CD4-positive, alpha-beta memory T cell (primary cell): ENCODE measurements around the gene ATP6V1B1. TPM values are rescaled to one million over a fixed set of nuclear protein-coding genes. Genes with fewer than 3 reads are reported as not detected.

Experiments
- CTCF ChIA-PET: fragments of 350-600 bp; sonication (Branson Sonifier 250); formaldehyde crosslinking; loops from one replicate; lab custom pipeline; 2021; ENCODE audit warnings: inconsistent platforms; ENCODE audit not compliant: partially characterized antibody; lab: Charles Lee
- POLR2A ChIA-PET: fragments of 350-600 bp; sonication (Branson Sonifier 250); formaldehyde crosslinking; loops from one replicate; lab custom pipeline; 2021; ENCODE audit not compliant: partially characterized antibody; lab: Charles Lee
- DNase-seq, 5 donors: peaks; one replicate each; pipeline versions ENCODE4 v3.0.0 to v3.0.0-alpha.2; 2020 to 2022; ENCODE audit warnings: mixed read lengths in 1 of 5
- H3K27ac ChIP-seq: one replicate; pipeline ENCODE4 v1.7.0; 2013; ENCODE audit warnings: low read depth, low read length
- H3K27me3 ChIP-seq: 2 replicates; pipeline ENCODE4 v1.7.0; 2013; ENCODE audit warnings: mild to moderate bottlenecking, low read length, moderate library complexity; ENCODE audit not compliant: insufficient read depth
- H3K36me3 ChIP-seq: 2 replicates; pipeline ENCODE4 v1.7.0; 2013; ENCODE audit warnings: mild to moderate bottlenecking, low read length, moderate library complexity; ENCODE audit not compliant: insufficient read depth
- H3K4me1 ChIP-seq: 2 replicates; pipeline ENCODE4 v1.7.0; 2013; ENCODE audit warnings: mild to moderate bottlenecking, low read length, moderate library complexity; ENCODE audit not compliant: insufficient read depth
- H3K4me3 ChIP-seq, 2 donors: one replicate each; pipeline ENCODE4 v1.7.0; 2013; ENCODE audit warnings: low read length in 2 of 2, mild to moderate bottlenecking in 1 of 2
- H3K9me3 ChIP-seq, 2 donors: one replicate each; pipeline ENCODE4 v1.7.0; 2013; ENCODE audit warnings: low read length in 2 of 2, control low read depth in 1 of 2; ENCODE audit not compliant: control insufficient read depth in 1 of 2
- H3K27ac Mint-ChIP-seq, 7 donors: one replicate each; pipeline ENCODE4 v1.8.0; 2020 to 2021; ENCODE audit warnings: mixed read lengths in 7 of 7, mild to moderate bottlenecking in 6 of 7, inconsistent platforms in 3 of 7, moderate library complexity in 3 of 7
- H3K27me3 Mint-ChIP-seq, 2 donors: one replicate each; pipeline ENCODE4 v1.8.0; 2020 to 2021; ENCODE audit warnings: mixed read lengths in 2 of 2
- H3K36me3 Mint-ChIP-seq, 2 donors: one replicate each; pipeline ENCODE4 v1.8.0; 2020 to 2021; ENCODE audit warnings: mixed read lengths in 2 of 2, inconsistent platforms in 1 of 2, mild to moderate bottlenecking in 1 of 2
- H3K4me1 Mint-ChIP-seq, 4 donors: one replicate each; pipeline ENCODE4 v1.8.0; 2020 to 2021; ENCODE audit warnings: mixed read lengths in 4 of 4, mild to moderate bottlenecking in 1 of 4
- H3K4me3 Mint-ChIP-seq, 8 donors: one replicate each; pipeline ENCODE4 v1.8.0; 2020 to 2021; ENCODE audit warnings: mixed read lengths in 8 of 8, mild to moderate bottlenecking in 7 of 8, moderate library complexity in 6 of 8, inconsistent platforms in 3 of 8
- H3K9me3 Mint-ChIP-seq, 8 donors: one replicate each; pipeline ENCODE4 v1.8.0; 2020 to 2021; ENCODE audit warnings: mixed read lengths in 8 of 8, mild to moderate bottlenecking in 5 of 8, inconsistent platforms in 3 of 8, moderate library complexity in 1 of 8
- intact Hi-C: fragments of 100-400 bp; cut with micrococcal nuclease; formaldehyde crosslinking; loops from one replicate; pipeline ENCODE4 v1.15.1; 2023
- polyA plus RNA-seq, 2 donors: library from polyadenylated mRNA; unstranded; fragments of 300-500 nt; fragmentation: Illumina TruSeq; gene quantifications; one replicate each; pipeline ENCODE4 v1.2.3, GENCODE V29; 2021
- total RNA-seq, 2 experiments: library from RNA; stranded (reverse); gene quantifications; one replicate each; pipeline ENCODE4 v1.2.3, GENCODE V29; 2021

Gene ATP6V1B1
- total and polyA plus RNA-seq, 4 experiments from 2014 or later, result not detected

- DNase-seq, result no peak
- no peaks in the 10 kb centered on the region for H3K9me3 Mint-ChIP-seq
- peaks cover 3 to 8% of the 10 kb centered on the region in 2 donors for H3K27me3 Mint-ChIP-seq
- POLR2A ChIA-PET, result interaction anchor here (1.3 kb wide), 1 partner anchor 64 kb away, joined by 5 read pairs; the partner anchor contains the start of gene NAGK
- H3K36me3 Mint-ChIP-seq, result no peaks in the 10 kb centered on the region
- H3K4me1 ChIP-seq, result peaks cover 14% of the 10 kb centered on the region
- H3K36me3 ChIP-seq, result no peaks in the 10 kb centered on the region
- CTCF ChIA-PET, result interaction anchor here (1.1 to 6.2 kb wide), 2 partner anchors 19 to 38 kb away, joined by 3 to 75 read pairs; no protein-coding TSS in a partner anchor
- H3K9me3 ChIP-seq, result no peaks in the 10 kb centered on the region
- peak overlapping the region in 1 of 7 donors; percentile 24 for H3K27ac Mint-ChIP-seq
- no peak overlapping the region for H3K4me3 Mint-ChIP-seq
- no peak overlapping the region for H3K4me3 ChIP-seq
- H3K27ac ChIP-seq, result no peak overlapping the region
- H3K4me1 Mint-ChIP-seq, result peaks cover 2 to 11% (median 10%) of the 10 kb centered on the region in 4 donors
- no peaks in the 10 kb centered on the region for H3K27me3 ChIP-seq
- intact Hi-C loops, result no loop called here
Observed at GRCh38 chr2:71003966-71004755, 68.5 kb downstream of the ATP6V1B1 start.

- Histone ChIP-seq H3K27ac (no peak overlapping the region), H3K4me1 (peaks cover 12% of the 10 kb centered on the region), H3K4me3 (no peak overlapping the region), H3K9me3 (no peaks in the 10 kb centered on the region), H3K36me3 (no peaks in the 10 kb centered on the region), H3K27me3 (no peaks in the 10 kb centered on the region)
- Mint-ChIP-seq H3K27ac (no peak overlapping the region), H3K27me3 (peaks cover 5 to 12% of the 10 kb centered on the region in 2 donors), H3K9me3 (no peaks in the 10 kb centered on the region), H3K36me3 (no peaks in the 10 kb centered on the region), H3K4me3 (no peak overlapping the region), H3K4me1 (peaks cover 2 to 11% (median 9%) of the 10 kb centered on the region in 4 donors)
- intact Hi-C loops, result no loop called here
- DNase-seq, result no peak
- CTCF ChIA-PET, result interaction anchor here (1.1 to 6.2 kb wide), 3 partner anchors 20 to 41 kb away, joined by 3 to 75 read pairs (median 3); no protein-coding TSS in a partner anchor
- POLR2A ChIA-PET, result interaction anchor here (1.3 kb wide), 1 partner anchor 63 kb away, joined by 5 read pairs; the partner anchor contains the start of gene NAGK
Observed at GRCh38 chr2:71004857-71005256, 69.2 kb downstream of the ATP6V1B1 start.

GRCh38 chr2:71005271-71006202 lies 69.8 kb downstream of the ATP6V1B1 start:
- no peaks in the 10 kb centered on the region for H3K36me3 Mint-ChIP-seq
- no peak overlapping the region for H3K4me3 Mint-ChIP-seq
- intact Hi-C loops, result no loop called here
- CTCF ChIA-PET, result interaction anchor here (1.1 to 6.2 kb wide), 3 partner anchors 21 to 41 kb away, joined by 3 to 75 read pairs (median 3); no protein-coding TSS in a partner anchor
- peaks cover 2 to 9% (median 7%) of the 10 kb centered on the region in 4 donors for H3K4me1 Mint-ChIP-seq
- no peaks in the 10 kb centered on the region for H3K27me3 ChIP-seq
- H3K9me3 Mint-ChIP-seq, result no peaks in the 10 kb centered on the region
- H3K9me3 ChIP-seq, result no peaks in the 10 kb centered on the region
- peak overlapping the region in 1 of 7 donors; percentile 32 for H3K27ac Mint-ChIP-seq
- POLR2A ChIA-PET, result interaction anchor here (1.3 kb wide), 1 partner anchor 63 kb away, joined by 5 read pairs; the partner anchor contains the start of gene NAGK
- no peak for DNase-seq
- H3K4me1 ChIP-seq, result peaks cover 10% of the 10 kb centered on the region
- no peak overlapping the region for H3K27ac ChIP-seq
- H3K4me3 ChIP-seq, result no peak overlapping the region
- H3K36me3 ChIP-seq, result no peaks in the 10 kb centered on the region
- peaks cover 11 to 17% of the 10 kb centered on the region in 2 donors for H3K27me3 Mint-ChIP-seq

GRCh38 chr2:71006323-71006722 lies 70.6 kb downstream of the ATP6V1B1 start:
- Mint-ChIP-seq H3K27ac (no peak overlapping the region), H3K4me3 (no peak overlapping the region), H3K36me3 (no peaks in the 10 kb centered on the region), H3K27me3 (peaks cover 13 to 19% of the 10 kb centered on the region in 2 donors), H3K9me3 (no peaks in the 10 kb centered on the region), H3K4me1 (peaks cover 0 to 1% (median under 1%) of the 10 kb centered on the region in 4 donors)
- Histone ChIP-seq H3K4me3 (no peak overlapping the region), H3K9me3 (no peaks in the 10 kb centered on the region), H3K36me3 (no peaks in the 10 kb centered on the region), H3K27me3 (no peaks in the 10 kb centered on the region), H3K27ac (no peak overlapping the region), H3K4me1 (peaks cover 2% of the 10 kb centered on the region)
- ChIA-PET POLR2A (no interaction called here), CTCF (interaction anchor here (1.3 to 1.6 kb wide), 2 partner anchors 22 to 65 kb away, joined by 4 read pairs; no protein-coding TSS in a partner anchor)
- DNase-seq, result no peak
- intact Hi-C loops, result no loop called here

GRCh38 chr2:71006955-71007799 lies 71.5 kb downstream of the ATP6V1B1 start:
- ChIA-PET POLR2A (no interaction called here), CTCF (interaction anchor here (1.3 to 1.6 kb wide), 2 partner anchors 23 to 64 kb away, joined by 4 read pairs; no protein-coding TSS in a partner anchor)
- Histone ChIP-seq H3K36me3 (no peaks in the 10 kb centered on the region), H3K9me3 (no peaks in the 10 kb centered on the region), H3K4me1 (no peaks in the 10 kb centered on the region), H3K4me3 (no peak overlapping the region), H3K27me3 (no peaks in the 10 kb centered on the region), H3K27ac (no peak overlapping the region)
- Mint-ChIP-seq H3K27ac (no peak overlapping the region), H3K27me3 (peaks cover 15 to 27% of the 10 kb centered on the region in 2 donors), H3K4me3 (no peak overlapping the region), H3K4me1 (no peaks in the 10 kb centered on the region), H3K9me3 (no peaks in the 10 kb centered on the region), H3K36me3 (no peaks in the 10 kb centered on the region)
- DNase-seq, result no peak
- intact Hi-C loops, result no loop called here

GRCh38 chr2:71008342-71008741 lies 72.6 kb downstream of the ATP6V1B1 start:
- peaks cover 17 to 31% of the 10 kb centered on the region in 2 donors for H3K27me3 Mint-ChIP-seq
- Histone ChIP-seq H3K4me3 (no peak overlapping the region), H3K27ac (no peak overlapping the region), H3K9me3 (no peaks in the 10 kb centered on the region), H3K27me3 (no peaks in the 10 kb centered on the region), H3K36me3 (no peaks in the 10 kb centered on the region), H3K4me1 (no peaks in the 10 kb centered on the region)
- no peak overlapping the region for H3K4me3 Mint-ChIP-seq
- POLR2A ChIA-PET, result no interaction called here
- H3K9me3 Mint-ChIP-seq, result no peaks in the 10 kb centered on the region
- intact Hi-C loops, result no loop called here
- H3K27ac Mint-ChIP-seq, result no peak overlapping the region
- CTCF ChIA-PET, result no interaction called here
- DNase-seq, result no peak
- no peaks in the 10 kb centered on the region for H3K4me1 Mint-ChIP-seq
- no peaks in the 10 kb centered on the region for H3K36me3 Mint-ChIP-seq
